Measurements from ENCODE around the gene OSCP1.

The OSCP1 gene

DNA sequence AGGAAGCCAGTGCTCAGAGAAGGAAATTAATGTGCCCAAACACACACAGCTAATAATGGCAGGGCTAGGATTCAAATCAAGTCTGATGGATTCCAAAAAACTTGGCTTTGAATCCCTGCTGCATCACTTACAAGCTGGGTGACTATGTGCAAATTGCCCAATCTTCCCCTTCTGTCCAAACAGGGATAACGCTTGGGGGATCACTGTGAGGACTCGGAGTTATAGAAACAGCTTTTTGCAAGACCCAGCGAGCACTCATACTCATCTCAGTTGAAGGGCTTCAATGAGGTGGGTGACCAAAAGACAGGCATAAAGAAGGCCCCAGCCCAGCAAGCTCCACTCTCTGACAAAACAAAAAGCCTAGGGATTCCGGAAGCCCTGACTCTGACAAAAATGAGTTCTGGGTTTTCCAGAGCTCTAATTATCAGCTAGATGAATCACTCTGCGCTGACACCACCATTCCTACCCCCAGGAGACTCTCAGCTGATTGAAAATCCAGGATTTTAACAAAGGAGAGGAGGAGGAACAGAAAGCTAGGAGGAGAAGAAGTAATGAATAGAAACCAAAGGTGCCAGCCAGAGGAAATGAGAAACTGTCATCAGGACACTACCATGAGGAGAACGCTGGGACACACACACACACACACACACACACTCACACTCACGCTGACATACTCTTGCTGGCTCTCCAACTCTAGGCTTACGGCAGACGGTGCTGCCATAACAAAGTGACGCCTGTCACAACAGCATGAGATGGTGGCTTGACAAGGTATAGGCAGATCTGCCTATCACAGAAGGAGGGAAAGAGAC lies 62.9 kb downstream of the OSCP1 start:
- Histone ChIP-seq H3K79me1 (ENCODE audit: low read length) (peaks cover 10% of the 10 kb centered on the region), H2BK120ac (ENCODE audit: low read depth, low read length) (peak overlapping the region; percentile 52), H3K18ac (ENCODE audit: low read length) (peak overlapping the region; percentile 82), H3K23ac (ENCODE audit: low read length) (no peak overlapping the region), H3K36me3 (ENCODE audit: control insufficient read depth, insufficient read depth, low read length) (peaks cover 7% of the 10 kb centered on the region), H4K8ac (ENCODE audit: low read depth, low read length) (no peak overlapping the region), H3K4me1 (ENCODE audit: control insufficient read depth, low read depth, low read length) (peaks cover 13% of the 10 kb centered on the region), H3K4me2 (ENCODE audit: low read length) (peak overlapping the region; percentile 67), H3K79me2 (ENCODE audit: control insufficient read depth, insufficient read depth, low read length) (peaks cover 26% of the 10 kb centered on the region), H3K27ac (ENCODE audit: low read depth, low read length) (peak overlapping the region; percentile 98), H3K9ac (ENCODE audit: low read length) (peak overlapping the region; percentile 91), H2BK15ac (replicated peaks; ENCODE audit: low read depth) (no peak overlapping the region), H4K5ac (ENCODE audit: low read length) (peak overlapping the region; percentile 26), H3K4me3 (ENCODE audit: low read length) (no peak overlapping the region), H2AK5ac (ENCODE audit: low read length) (peak overlapping the region; percentile 86), H3K56ac (ENCODE audit: low read length) (peak overlapping the region; percentile 97), H2BK5ac (ENCODE audit: low read length) (peak overlapping the region; percentile 89), H3K4ac (ENCODE audit: low read depth, low read length) (peak overlapping the region; percentile 93), H3K27me3 (ENCODE audit: insufficient read depth, low read length, poor library complexity) (no peaks in the 10 kb centered on the region)
- DNase-seq = peak; percentile 94
- no CpG with 5 or more reads among the region's 10 CpGs for WGBS (ENCODE audit: extremely low coverage, insufficient coverage, low lambda C conversion rate)

DNA sequence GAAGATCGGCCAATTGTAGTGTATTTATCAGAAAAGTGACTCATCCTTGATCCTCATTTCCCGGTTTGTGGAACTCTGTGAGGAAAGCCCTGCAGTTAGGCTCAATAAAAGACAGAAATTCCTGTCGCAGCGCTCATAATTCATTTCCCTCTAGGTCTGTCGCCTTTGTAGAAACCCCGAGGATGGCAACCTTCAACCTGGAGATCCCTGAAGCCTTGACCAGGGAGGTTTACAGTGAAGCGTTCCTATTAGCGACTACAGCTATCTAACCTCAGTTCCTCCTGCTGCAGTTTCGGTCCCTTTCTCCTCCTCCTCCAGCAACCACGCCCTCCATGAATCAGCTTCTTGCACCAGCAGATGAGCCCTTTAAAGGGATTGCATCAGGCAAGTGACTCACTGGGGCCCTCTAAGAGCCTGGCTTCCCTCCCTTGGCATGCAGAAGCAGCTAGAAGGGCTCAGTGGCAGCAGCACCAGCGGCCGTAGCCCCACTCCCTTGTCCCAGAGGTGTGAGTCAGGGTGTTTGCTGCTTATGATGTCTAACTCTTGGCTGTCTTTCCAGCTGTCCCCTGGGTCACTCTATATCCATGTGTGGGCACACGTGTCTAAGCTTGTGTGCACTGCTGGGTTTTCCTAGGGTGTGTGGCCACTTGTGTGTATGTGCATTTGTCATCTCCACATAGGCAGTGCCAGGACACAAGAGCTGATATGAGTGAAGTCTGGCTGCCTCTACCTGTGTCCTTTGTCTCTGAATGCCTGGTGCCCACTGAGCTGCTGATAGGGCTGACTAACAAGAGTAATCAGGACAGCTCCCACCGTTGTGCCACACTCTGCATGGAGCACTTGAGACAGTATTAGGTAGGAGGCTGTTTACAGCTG lies 63.7 kb downstream of the OSCP1 start:
- Histone ChIP-seq H3K79me2 (ENCODE audit: control insufficient read depth, insufficient read depth, low read length) (peaks cover 32% of the 10 kb centered on the region), H3K23ac (ENCODE audit: low read length) (peak overlapping the region; percentile 75), H3K18ac (ENCODE audit: low read length) (peak overlapping the region; percentile 82), H3K9ac (ENCODE audit: low read length) (peak overlapping the region; percentile 91), H3K4me2 (ENCODE audit: low read length) (peak overlapping the region; percentile 67), H3K27me3 (ENCODE audit: insufficient read depth, low read length, poor library complexity) (no peaks in the 10 kb centered on the region), H2BK5ac (ENCODE audit: low read length) (peak overlapping the region; percentile 89), H2AK5ac (ENCODE audit: low read length) (peak overlapping the region; percentile 45), H4K8ac (ENCODE audit: low read depth, low read length) (peak overlapping the region; percentile 69), H2BK120ac (ENCODE audit: low read depth, low read length) (peak overlapping the region; percentile 52), H3K79me1 (ENCODE audit: low read length) (peaks cover 13% of the 10 kb centered on the region), H2BK15ac (replicated peaks; ENCODE audit: low read depth) (peak overlapping the region; percentile 61), H3K36me3 (ENCODE audit: control insufficient read depth, insufficient read depth, low read length) (peaks cover 3% of the 10 kb centered on the region), H3K4ac (ENCODE audit: low read depth, low read length) (peak overlapping the region; percentile 99), H3K4me1 (ENCODE audit: control insufficient read depth, low read depth, low read length) (peaks cover 13% of the 10 kb centered on the region), H3K27ac (ENCODE audit: low read depth, low read length) (peak overlapping the region; percentile 98), H3K4me3 (ENCODE audit: low read length) (peak overlapping the region; percentile 36), H4K5ac (ENCODE audit: low read length) (peak overlapping the region; percentile 14), H3K56ac (ENCODE audit: low read length) (peak overlapping the region; percentile 97)
- WGBS (ENCODE audit: extremely low coverage, insufficient coverage, low lambda C conversion rate) = no CpG with 5 or more reads among the region's 14 CpGs
- peak; percentile 99 for DNase-seq

DNA sequence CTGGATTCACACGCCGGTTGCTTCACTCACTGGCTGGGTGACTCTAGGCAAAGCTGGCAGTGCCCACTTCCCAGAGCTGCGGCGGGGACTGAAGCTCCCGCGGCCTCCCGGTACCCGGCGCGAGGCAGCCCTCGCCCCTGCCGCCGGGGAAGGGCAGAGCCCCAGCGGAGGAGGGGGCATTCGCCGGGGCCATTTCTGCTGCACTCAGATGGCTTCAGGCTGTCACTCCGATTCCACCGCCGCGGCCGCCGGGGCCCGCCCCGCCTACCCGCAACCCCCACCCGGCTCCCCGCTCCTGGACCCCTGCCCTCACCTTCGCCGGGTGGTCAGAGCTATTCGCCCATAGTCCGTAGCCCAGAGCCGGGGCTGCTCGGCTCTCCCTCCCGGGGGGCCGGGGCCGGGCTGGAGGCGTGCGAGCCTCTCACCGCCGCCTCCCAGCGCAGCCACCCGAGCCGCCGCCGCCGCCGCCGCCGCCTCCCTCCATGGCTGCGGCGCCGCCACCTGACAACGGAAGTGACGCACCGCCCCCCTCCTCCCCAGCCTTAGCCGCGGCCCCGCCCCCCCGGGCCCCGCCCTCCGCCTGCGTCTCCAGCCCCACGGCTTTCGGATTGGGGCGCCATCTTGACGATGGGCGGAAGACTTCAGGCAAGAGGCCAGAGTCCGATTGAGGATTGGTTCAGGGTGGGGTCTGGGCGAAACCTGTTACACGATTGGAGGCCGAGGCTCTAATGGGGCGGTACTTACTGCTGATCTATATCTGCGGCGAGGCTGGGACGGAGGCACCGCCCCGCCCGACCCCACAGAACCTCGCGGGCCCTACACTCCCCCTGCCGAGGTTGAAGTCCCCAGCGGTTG lies 64.6 kb downstream of the OSCP1 start, which contains the start of gene STK40:
TSS of gene STK40 (minus strand) at position 515 of the 855 bp plus-strand sequence. CDS start 24,592 bp downstream, outside the sequence.
- Histone ChIP-seq H3K79me1 (ENCODE audit: low read length) (peaks cover 17% of the 10 kb centered on the region), H3K27me3 (ENCODE audit: insufficient read depth, low read length, poor library complexity) (no peaks in the 10 kb centered on the region), H4K5ac (ENCODE audit: low read length) (peak within 1 kb of the TSS; percentile 14), H2AK5ac (ENCODE audit: low read length) (peak within 1 kb of the TSS; percentile 45), H2BK5ac (ENCODE audit: low read length) (peak within 1 kb of the TSS; percentile 89), H3K9ac (ENCODE audit: low read length) (peak within 1 kb of the TSS; percentile 91), H3K56ac (ENCODE audit: low read length) (peak within 1 kb of the TSS; percentile 97), H3K79me2 (ENCODE audit: control insufficient read depth, insufficient read depth, low read length) (peaks cover 40% of the 10 kb centered on the region), H3K4ac (ENCODE audit: low read depth, low read length) (peak within 1 kb of the TSS; percentile 99), H3K18ac (ENCODE audit: low read length) (peak within 1 kb of the TSS; percentile 94), H3K36me3 (ENCODE audit: control insufficient read depth, insufficient read depth, low read length) (no peaks in the 10 kb centered on the region), H3K23ac (ENCODE audit: low read length) (peak within 1 kb of the TSS; percentile 75), H3K4me2 (ENCODE audit: low read length) (peak within 1 kb of the TSS; percentile 82), H3K4me1 (ENCODE audit: control insufficient read depth, low read depth, low read length) (peaks cover 18% of the 10 kb centered on the region), H2BK15ac (replicated peaks; ENCODE audit: low read depth) (peak within 1 kb of the TSS; percentile 61), H3K27ac (ENCODE audit: low read depth, low read length) (peak within 1 kb of the TSS; percentile 98), H4K8ac (ENCODE audit: low read depth, low read length) (peak within 1 kb of the TSS; percentile 69), H2BK120ac (ENCODE audit: low read depth, low read length) (peak within 1 kb of the TSS; percentile 52), H3K4me3 (ENCODE audit: low read length) (peak within 1 kb of the TSS; percentile 62)
- WGBS (ENCODE audit: extremely low coverage, insufficient coverage, low lambda C conversion rate) = no CpG with 5 or more reads among the region's 82 CpGs
- peak; percentile 100 for DNase-seq

DNA sequence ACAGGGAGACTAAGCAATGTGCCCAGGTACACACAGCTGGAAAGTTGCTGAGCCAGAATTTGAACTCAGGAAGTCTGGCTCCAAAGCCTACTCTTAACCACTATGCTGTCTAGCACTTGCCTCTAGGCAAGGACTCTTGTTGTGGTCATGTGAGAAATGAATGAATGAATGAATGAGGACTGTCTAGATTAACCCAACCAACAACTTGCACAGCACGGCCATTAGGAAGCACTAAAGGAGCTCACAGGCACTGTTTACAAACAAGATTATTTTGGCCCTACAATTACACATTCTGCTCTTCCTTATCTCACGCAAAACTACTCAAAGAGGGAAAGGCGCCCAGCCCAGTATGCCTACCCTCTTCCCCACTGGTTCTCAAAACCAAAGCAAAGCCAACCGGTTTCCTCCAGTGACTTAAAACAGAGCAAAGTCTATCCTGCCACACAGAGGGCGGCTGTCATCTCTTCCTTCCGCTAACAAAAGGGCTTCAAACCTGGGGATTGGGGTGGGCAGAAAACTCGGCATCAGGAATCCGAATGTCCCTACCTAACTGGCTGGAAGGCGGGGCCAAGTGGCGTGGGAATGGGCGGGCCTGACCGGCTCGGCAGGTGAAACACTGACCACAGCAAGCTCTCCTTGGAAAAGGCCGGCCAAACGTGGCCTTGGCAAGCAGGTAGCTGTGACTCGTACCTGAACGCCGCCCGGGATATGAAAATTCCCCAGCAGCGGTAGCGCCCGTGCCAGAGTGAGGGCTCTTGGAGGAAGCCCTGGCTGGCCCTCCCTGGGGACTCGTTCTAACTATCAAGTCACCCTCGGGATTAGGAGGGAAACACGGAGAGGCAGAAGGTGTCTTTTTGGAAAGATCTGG lies 65.5 kb downstream of the OSCP1 start:
- peaks cover 26% of the 10 kb centered on the region for H3K4me1 ChIP-seq (ENCODE audit: control insufficient read depth, low read depth, low read length)
- no peaks in the 10 kb centered on the region for H3K36me3 ChIP-seq (ENCODE audit: control insufficient read depth, insufficient read depth, low read length)
- peak overlapping the region; percentile 70 for H3K9ac ChIP-seq (ENCODE audit: low read length)
- no peaks in the 10 kb centered on the region for H3K27me3 ChIP-seq (ENCODE audit: insufficient read depth, low read length, poor library complexity)
- H3K18ac ChIP-seq (ENCODE audit: low read length) = peak overlapping the region; percentile 94
- H3K79me2 ChIP-seq (ENCODE audit: control insufficient read depth, insufficient read depth, low read length) = peaks cover 48% of the 10 kb centered on the region
- WGBS (ENCODE audit: extremely low coverage, insufficient coverage, low lambda C conversion rate) = no CpG with 5 or more reads among the region's 25 CpGs
- H3K4me2 ChIP-seq (ENCODE audit: low read length) = peak overlapping the region; percentile 82
- H3K4me3 ChIP-seq (ENCODE audit: low read length) = peak overlapping the region; percentile 62
- no peak overlapping the region for H3K4ac ChIP-seq (ENCODE audit: low read depth, low read length)
- peak overlapping the region; percentile 47 for H3K27ac ChIP-seq (ENCODE audit: low read depth, low read length)
- DNase-seq = peak; percentile 70
- H3K56ac ChIP-seq (ENCODE audit: low read length) = peak overlapping the region; percentile 75
- no peak overlapping the region for H3K23ac ChIP-seq (ENCODE audit: low read length)
- no peak overlapping the region for H2BK5ac ChIP-seq (ENCODE audit: low read length)
- no peak overlapping the region for H2BK120ac ChIP-seq (ENCODE audit: low read depth, low read length)
- H4K5ac ChIP-seq (ENCODE audit: low read length) = no peak overlapping the region
- no peak overlapping the region for H2BK15ac ChIP-seq (replicated peaks; ENCODE audit: low read depth)
- H2AK5ac ChIP-seq (ENCODE audit: low read length) = no peak overlapping the region
- peaks cover 17% of the 10 kb centered on the region for H3K79me1 ChIP-seq (ENCODE audit: low read length)
- no peak overlapping the region for H4K8ac ChIP-seq (ENCODE audit: low read depth, low read length)
